GM23338 (cell line): ENCODE data around the gene RPA1.

Source experiments
- CREB1 ChIP-seq: fragments of 250-450 bp; sonication (Bioruptor Pico); IDR thresholded peaks from 2 replicates; pipeline ENCODE4 v1.5.0; 2020; ENCODE audit warnings: low read depth, mild to moderate bottlenecking, moderate library complexity
- EZH2 ChIP-seq: fragments of 200-600 bp; sonication (generic); IDR thresholded peaks from one replicate; pipeline ENCODE4 v1.8.0; 2017; ENCODE audit warnings: antibody characterized with exemption, mild to moderate bottlenecking, low read depth; ENCODE audit not compliant: unreplicated experiment
- EZH2phosphoT487 ChIP-seq: fragments of 200-600 bp; sonication (generic); IDR thresholded peaks from one replicate; pipeline ENCODE4 v1.8.1; 2018; ENCODE audit warnings: antibody characterized with exemption; ENCODE audit not compliant: unreplicated experiment
- POLR2AphosphoS5 ChIP-seq: IDR thresholded peaks from 2 replicates; pipeline ENCODE4 v1.6.1; 2016; ENCODE audit warnings: antibody characterized with exemption, low read depth
- REST ChIP-seq: IDR thresholded peaks from one replicate; pipeline ENCODE4 v1.6.1; 2018; ENCODE audit warnings: antibody characterized with exemption; ENCODE audit not compliant: unreplicated experiment
- TF ChIP-seq, protein P1 (sequence below), 2 experiments: fragments of 200-600 bp in 1 of 2; sonication (generic) in 1 of 2; conservative IDR thresholded peaks; 2 replicates each; pipeline versions ENCODE4 v1.5.1 to v1.6.1; 2016 to 2017; ENCODE audit warnings: antibody characterized with exemption in 2 of 2, low read depth in 2 of 2, mild to moderate bottlenecking in 2 of 2, moderate library complexity in 1 of 2
- TF ChIP-seq, protein P2 (sequence below): IDR thresholded peaks from 2 replicates; pipeline ENCODE4 v1.6.1; 2016; ENCODE audit warnings: antibody characterized with exemption

GRCh38 chr17:1872254-1872653 is 42.4 kb downstream of the RPA1 start:
- no peak for TF ChIP-seq REST
- TF ChIP-seq, protein P1, sequence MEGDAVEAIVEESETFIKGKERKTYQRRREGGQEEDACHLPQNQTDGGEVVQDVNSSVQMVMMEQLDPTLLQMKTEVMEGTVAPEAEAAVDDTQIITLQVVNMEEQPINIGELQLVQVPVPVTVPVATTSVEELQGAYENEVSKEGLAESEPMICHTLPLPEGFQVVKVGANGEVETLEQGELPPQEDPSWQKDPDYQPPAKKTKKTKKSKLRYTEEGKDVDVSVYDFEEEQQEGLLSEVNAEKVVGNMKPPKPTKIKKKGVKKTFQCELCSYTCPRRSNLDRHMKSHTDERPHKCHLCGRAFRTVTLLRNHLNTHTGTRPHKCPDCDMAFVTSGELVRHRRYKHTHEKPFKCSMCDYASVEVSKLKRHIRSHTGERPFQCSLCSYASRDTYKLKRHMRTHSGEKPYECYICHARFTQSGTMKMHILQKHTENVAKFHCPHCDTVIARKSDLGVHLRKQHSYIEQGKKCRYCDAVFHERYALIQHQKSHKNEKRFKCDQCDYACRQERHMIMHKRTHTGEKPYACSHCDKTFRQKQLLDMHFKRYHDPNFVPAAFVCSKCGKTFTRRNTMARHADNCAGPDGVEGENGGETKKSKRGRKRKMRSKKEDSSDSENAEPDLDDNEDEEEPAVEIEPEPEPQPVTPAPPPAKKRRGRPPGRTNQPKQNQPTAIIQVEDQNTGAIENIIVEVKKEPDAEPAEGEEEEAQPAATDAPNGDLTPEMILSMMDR (conservative IDR thresholded peaks at IDR 0.05; ENCODE audit: low read depth in 2 of 2): no peak
- no peak for TF ChIP-seq CREB1 (CRISPR knock-in tag)
- TF ChIP-seq EZH2: no peak
- no peak for TF ChIP-seq EZH2phosphoT487
- TF ChIP-seq, protein P2, sequence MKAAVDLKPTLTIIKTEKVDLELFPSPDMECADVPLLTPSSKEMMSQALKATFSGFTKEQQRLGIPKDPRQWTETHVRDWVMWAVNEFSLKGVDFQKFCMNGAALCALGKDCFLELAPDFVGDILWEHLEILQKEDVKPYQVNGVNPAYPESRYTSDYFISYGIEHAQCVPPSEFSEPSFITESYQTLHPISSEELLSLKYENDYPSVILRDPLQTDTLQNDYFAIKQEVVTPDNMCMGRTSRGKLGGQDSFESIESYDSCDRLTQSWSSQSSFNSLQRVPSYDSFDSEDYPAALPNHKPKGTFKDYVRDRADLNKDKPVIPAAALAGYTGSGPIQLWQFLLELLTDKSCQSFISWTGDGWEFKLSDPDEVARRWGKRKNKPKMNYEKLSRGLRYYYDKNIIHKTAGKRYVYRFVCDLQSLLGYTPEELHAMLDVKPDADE: no peak
- no peak for TF ChIP-seq POLR2AphosphoS5
